Measurements from ENCODE around the gene COMP.

COMP gene

GRCh38 chr19:18803550-18804138, 12.5 kb upstream of the COMP start:
- no peak for DNase-seq

DNA sequence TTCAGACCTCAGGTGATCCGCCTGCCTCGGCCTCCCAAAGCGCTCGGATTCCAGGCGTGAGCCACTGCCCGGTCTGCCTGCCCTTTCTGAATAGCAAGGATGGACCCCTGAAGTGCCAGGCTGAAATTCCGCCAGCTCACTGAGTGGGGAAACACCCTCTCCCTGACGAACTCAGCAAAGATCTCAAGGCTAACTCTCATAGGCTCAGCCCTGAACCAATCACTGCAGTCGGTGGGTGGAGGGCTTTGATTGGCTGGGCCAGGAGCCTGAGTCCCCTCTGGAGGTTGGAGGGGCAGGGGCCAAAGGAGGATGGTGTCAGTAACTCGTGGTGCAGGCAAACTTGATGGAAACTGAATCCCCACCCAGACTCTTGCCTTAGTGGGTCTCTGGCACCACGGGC, 11.2 kb upstream of the COMP start:
- DNase-seq: no peak

GRCh38 chr19:18800636-18801035, 9.5 kb upstream of the COMP start:
- DNase-seq: no peak

- DNase-seq: no peak
Measured at GRCh38 chr19:18800079-18800478, 9.0 kb upstream of the COMP start.

DNA sequence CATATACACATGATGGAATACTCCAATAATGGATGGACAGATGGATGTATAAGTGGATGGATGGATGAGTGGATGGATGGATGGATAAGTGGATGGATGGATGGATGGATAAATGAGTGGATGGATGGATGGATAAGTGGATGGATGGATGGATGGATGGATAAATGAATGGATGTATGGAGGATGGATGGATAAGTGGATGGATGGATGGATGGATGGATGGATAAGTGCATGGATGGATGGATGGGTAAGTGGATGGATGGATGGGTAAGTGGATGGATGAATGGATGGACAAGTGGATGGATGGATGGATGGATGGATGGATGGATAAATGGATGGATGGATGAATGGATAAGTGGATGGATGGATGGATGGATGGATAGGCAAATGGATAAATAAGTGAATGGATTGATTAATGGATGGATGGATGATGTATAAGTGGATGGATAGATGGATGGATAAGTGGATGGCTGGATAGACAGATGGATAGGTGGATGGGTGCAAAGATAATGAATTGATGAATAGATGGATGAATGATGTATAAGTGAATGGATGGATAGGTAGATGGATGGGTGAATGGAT, 8.4 kb upstream of the COMP start:
- DNase-seq: no peak

DNA sequence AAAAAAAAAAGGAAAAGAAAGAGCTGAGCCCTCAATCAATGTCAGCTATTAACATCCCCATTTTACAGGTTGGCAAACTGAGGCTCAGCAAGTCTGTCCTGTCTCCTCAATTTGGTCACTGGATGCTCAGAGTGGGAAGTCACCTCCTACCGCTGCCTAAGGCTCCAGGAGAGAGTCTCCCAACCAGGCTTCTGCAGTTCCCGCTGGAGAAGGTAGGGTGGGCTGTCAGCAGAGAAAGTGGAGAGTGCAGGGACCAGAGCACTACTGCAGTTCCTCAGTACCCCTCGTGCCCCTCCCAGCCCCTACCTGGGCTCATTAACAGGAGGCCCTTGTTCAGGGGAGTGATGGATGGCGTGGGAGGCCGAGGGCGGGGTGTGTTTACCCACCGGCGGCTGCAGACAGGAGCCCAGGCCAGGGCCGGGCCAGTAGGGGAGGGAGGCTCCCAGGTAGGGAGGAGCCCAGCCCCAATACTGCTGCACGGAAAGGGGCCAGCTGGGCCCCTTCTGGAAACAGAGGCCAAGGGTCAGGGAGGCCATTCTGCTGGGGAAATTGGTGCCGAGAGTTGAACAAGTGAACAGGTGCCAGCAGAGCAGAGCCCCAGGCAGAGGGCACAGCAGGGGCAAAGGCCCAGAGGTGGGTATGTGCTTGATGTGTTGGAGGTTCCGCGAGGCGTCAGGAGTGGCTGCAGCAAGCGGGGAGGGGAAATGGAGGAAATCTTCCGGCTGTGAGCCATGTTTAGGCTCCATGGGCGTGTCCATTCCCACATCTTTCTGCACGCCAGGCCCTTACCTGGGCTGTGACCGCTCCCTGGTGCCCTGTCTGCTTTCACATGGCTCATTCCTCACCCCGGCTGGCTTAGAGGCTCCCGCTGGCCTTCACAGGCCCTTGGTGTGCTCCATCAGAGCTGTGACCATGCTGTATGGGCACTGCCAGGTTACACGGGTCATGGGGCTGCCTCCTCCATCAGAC, 7.6 kb upstream of the COMP start:
- DNase-seq: no peak

GRCh38 chr19:18796239-18796638, 5.1 kb upstream of the COMP start:
- DNase-seq: no peak

DNA sequence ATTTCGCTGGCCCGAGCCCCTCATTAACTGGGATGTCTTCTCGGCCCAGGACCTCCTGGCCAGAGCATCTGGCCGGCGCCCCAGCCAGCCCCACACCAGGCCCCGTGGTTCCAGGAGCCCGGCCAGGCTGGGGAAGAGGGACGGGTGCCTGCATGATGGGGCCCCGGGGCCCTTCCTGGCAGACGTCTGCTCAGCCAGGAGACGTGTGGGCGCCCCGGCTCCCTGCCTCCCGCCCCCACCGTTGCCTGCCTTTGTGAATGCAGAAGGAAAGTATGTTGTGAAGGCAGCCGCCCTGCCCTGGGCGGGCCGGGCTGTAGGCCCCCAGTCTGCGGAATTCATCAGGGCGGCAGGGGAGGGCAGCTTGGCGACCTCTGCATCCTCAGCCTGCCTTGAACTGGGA, 4.4 kb upstream of the COMP start:
- DNase-seq: no peak

DNA sequence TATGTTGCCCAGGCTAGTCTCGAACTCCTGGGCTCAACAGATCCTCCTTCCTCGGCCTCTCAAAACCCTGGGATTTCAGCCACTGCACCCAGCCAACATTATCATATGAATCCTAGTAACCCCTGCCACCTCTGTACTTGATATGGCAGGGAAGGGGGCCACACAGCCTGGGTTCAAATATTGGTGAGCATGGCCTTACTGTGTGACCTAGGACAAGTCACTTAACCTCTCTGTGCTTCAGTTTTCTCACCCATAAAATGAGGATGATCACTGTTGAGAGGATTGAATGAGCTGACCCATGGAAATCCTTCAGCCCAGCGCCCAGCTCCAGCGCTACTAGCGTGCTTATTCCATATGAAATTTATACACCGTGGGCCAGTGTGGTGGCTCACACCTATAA, 3.6 kb upstream of the COMP start:
- DNase-seq: no peak

- no peak for DNase-seq
Measured at GRCh38 chr19:18794029-18794313, 2.9 kb upstream of the COMP start.

DNA sequence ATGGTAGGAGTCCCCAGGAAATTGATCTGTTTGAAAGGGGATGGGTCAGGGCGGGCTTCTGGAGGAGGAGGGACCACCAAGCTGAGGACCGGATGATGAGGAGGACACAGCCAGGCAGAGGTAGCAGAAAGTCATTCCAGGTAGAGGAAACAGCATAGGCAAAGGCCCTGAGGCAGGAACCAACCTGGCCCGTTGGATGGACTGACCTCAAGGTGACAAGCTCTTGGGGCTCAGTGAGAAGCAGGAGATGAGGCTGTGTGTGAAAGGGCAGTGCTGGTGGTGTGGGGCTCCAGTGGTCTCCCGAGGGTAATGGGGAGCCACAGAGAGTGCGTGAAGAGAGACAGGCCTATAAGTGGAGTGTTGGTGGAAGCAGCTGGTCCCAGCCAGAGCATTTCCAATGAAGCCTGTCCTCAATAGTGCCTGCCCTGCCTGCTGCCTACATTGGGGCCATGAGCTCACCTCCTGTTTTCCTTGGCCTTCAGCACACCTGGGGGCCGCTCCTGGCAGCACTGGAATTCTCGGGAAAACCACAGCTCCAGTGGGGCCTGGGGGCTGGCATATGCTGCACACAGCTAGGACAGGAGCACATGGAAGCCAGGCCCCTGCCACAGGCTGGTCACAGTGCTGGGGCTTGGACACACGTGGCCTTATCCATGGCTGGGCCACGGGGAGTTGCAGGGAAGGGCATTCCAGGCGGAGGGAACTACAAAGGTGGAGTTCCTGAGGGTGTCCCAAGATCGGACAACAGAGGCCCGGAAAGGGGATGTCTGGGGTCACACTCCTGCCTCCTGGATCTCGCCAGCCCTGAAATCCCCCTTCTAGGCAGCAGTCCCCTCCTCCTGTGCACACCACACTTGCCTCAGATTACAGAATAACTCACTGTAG, 2.3 kb upstream of the COMP start:
- DNase-seq: no peak

GRCh38 chr19:18792661-18793060, 1.6 kb upstream of the COMP start:
- no peak for DNase-seq

GRCh38 chr19:18791315-18791678, 192 bp upstream of the COMP start:
- no peak for DNase-seq

DNA sequence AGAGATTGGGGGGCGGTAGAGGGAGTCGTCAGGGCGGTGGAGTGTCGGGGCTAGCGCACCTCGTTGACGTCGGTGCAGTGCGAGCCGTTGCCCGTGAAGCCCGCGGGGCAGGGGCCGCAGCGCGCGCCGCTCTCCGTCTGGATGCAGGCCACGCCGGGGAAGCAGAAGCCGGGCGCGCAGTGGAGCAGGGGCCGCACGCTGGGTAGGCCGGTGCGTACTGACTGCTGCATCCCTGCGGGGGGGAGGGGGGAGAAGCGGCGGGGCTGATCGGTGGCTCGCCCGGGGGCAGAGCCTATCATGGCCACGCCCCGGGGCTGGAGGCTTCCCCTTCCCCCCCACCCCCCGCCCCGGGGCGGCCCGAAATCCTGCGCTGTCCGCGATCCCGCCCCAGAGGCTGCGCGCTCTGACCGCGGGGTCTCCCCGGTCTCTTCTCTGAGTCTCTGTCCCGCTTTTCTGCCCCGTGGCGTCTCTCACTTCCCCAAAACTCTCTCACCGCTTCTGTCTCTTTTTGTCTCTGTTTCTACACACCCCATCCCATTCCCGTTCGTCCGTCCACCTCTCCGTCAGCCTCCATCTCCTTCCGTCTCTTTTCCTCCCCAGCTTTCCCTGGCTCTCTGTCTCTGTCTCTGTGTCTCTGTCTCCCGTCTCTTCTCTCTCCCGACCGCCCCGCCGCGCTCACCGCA, 1.1 kb downstream of the COMP start:
- no peak for DNase-seq

DNA sequence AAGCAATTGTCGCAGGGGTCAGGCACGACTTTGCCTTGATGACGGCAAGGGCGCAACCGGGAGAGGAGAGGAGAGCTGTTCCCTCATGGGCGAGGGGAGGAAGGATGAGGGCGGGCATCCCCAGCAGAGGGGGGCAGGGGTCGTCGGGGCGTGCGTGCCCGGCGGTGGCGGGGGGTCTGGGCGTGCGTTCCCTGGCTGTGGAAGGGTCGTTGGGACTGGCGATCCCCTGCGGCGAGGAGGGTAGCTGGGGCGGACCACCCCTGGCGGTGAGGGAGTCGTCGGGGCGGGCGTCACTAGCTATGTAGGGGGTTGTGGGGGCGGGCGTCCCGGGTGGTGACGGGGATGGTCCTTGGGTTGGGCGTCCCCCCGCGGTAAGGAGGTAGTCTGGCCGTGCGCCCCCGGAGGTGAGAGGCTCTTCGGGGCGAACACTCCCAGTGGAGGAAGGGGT, 1.7 kb downstream of the COMP start:
- DNase-seq: no peak

DNA sequence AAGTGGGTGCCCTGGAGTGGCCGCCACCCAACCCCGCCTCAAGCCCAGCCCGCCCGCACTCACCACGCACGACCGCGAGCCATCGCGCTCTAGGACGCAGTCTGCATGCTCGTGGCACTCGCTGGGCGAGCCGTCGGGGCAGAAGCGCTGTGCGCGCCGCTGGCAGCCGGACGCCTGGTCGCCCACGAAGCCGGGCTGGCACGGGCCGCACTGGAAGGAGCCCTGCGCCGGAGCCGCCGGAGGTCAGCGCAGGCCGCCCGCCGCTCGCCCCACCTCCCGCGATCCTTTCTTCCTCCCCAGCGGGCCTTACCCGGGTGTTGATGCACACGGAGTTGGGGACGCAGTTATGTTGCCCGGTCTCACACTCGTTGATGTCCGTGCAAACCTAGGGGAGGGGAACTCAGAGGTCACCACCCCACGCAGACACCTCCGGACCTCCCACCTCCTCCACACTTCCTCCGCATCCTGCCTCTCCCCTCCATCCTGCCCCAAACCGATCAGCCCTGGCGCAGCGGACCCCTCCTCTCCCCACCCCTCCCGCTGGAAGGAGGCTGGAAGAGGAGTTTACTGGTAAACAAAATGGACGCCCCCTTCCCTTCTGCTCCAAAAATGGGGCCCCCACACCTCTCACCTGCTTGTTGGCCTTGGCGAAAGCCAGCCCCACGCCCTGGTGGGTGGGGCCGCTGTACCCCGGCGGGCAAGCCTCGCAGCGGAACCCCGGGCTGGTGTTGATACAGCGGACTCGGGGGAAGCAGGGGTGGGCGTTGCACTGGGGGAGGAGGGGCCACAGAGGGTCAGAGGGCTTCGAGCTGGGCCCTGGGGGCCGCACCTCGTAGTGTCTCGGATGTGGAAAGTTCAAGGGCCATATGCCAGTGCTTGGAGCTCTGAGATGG, 2.3 kb downstream of the COMP start:
- no peak for DNase-seq

DNA sequence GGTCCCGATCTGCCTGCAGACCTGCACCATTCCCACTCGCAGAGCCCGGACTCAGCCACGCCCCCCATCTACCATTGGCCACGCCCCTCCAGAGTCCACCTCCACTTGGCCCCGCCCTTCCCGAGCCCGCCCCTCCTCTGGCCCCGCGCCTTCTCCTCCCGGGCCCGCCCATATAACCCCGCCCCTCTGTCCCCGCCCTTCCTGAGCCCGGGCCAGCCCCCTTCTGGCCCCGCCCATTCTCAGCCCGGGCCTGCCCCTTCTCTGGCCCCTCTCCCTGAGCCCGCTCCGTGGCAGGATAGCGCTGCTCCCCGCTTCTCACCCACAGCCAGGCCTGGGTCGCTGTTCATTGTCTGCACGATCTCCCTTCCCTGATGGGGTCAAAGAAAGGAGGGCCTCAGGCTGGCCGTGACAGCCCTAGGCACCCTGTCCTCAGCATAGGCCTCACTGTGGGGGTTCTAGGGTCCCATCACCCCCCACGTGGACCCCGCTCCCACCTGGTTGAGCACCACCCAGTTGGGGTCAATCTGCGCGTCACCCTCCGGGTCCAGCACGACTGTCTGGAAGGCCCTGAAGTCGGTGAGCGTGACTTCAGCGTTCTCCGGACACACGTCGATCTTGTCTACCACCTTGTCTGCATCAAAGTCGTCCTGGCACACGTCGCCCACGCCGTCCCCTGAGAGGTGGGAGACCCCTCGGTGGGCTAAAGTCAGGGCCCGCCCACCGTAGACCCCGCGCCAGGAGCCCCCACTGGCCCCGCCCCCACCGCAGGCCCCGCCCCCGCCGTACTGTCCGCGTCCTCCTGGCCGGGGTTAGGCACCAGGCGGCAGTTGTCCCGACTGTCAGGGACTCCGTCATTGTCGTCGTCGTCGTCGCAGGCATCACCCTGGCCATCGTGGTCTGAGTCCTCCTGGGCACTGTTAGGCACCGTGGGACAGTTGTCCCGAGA, 5.7 kb downstream of the COMP start:
- peak in 1 of 2 donors; percentile 44 for DNase-seq

GRCh38 chr19:18784786-18785120, 6.4 kb downstream of the COMP start:
- no peak for DNase-seq

- no peak for DNase-seq
Measured at GRCh38 chr19:18783958-18784785, 6.9 kb downstream of the COMP start.

Data from bone marrow (tissue), 2 donors.